Measurements from ENCODE around the gene RNF217. TPM values are rescaled to one million over a fixed set of nuclear protein-coding genes. Genes with fewer than 3 reads are reported as not detected.
"Not testable (repeated sequence)": the region's sequence is repeated elsewhere in the genome, so short reads cannot be mapped to it uniquely, and the experiment has no call there.

RNF217 gene
- total and polyA plus RNA-seq, 10 donors, result 0.89 to 17.1 (median 10.0) TPM

DNA sequence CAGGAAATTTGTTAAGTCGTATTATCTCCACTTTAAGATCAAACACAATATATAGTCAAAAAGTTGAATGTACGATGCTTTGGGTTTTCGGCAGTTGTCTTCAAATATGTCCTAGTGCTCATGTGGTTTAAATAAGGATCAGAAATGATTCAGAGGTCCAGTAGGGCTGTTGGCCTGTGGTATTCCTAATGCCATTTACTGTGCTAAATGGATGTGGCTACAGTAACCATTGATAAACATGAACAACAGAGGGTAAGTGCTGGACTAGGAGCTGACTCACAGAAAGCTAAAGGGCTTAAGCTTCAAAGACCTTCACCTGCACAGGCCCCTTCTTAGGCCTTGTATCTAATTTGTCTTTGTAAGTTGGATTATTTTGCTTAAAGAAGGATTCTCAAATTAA is 110.8 kb downstream of the RNF217 start:
- H3K4me3 ChIP-seq, result no peak overlapping the region
- no peak overlapping the region for H3K27ac ChIP-seq
- peaks cover 0 to 18% (median 0%) of the 10 kb centered on the region in 6 donors for H3K36me3 ChIP-seq
- no peaks in the 10 kb centered on the region for H3K9me3 ChIP-seq
- intact Hi-C loops (cut with DNase I; ENCODE audit: low total_unique reads), result no loop called here
- H3K27me3 ChIP-seq (replicated peaks in 1 of 7), result no peaks in the 10 kb centered on the region
- 91 to 100% (median 97%) methylated on average over 3 of the region's 3 CpGs for WGBS, 5 donors
- TF ChIP-seq POLR2A (IDR thresholded peaks at IDR 0.05) (no peak), POLR2AphosphoS5 (IDR thresholded peaks at IDR 0.05) (no peak)
- TF ChIP-seq, protein P1, sequence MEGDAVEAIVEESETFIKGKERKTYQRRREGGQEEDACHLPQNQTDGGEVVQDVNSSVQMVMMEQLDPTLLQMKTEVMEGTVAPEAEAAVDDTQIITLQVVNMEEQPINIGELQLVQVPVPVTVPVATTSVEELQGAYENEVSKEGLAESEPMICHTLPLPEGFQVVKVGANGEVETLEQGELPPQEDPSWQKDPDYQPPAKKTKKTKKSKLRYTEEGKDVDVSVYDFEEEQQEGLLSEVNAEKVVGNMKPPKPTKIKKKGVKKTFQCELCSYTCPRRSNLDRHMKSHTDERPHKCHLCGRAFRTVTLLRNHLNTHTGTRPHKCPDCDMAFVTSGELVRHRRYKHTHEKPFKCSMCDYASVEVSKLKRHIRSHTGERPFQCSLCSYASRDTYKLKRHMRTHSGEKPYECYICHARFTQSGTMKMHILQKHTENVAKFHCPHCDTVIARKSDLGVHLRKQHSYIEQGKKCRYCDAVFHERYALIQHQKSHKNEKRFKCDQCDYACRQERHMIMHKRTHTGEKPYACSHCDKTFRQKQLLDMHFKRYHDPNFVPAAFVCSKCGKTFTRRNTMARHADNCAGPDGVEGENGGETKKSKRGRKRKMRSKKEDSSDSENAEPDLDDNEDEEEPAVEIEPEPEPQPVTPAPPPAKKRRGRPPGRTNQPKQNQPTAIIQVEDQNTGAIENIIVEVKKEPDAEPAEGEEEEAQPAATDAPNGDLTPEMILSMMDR (IDR thresholded peaks at IDR 0.05 in 8 of 11, conservative IDR thresholded peaks at IDR 0.05 in 3 of 11), result no peak
- DNase-seq, result no peak
- H3K4me1 ChIP-seq, result no peaks in the 10 kb centered on the region

DNA sequence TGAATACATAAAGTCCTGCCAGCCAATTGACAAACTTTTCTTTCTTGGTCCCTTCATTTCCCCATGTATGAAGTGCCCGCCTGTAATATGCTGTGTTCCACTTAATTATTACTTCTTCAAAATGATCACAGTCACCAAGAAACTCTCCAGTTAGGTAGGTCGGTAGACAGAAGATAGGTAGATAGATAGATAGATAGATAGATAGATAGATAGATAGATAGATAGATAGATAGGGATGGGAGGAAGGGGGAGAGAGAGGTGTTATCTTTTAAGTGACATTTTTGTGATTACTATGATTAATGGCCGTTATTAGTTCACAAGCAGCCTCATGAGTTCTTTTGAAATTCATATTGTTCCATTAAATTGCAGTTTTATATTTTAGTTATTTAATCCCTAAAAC is 111.9 kb downstream of the RNF217 start:
- no peak for TF ChIP-seq POLR2AphosphoS5 (IDR thresholded peaks at IDR 0.05)
- TF ChIP-seq POLR2A (IDR thresholded peaks at IDR 0.05), result no peak
- TF ChIP-seq, protein P1 (IDR thresholded peaks at IDR 0.05 in 8 of 11, conservative IDR thresholded peaks at IDR 0.05 in 3 of 11), result no peak
- no peak for DNase-seq
- WGBS, 5 donors, result 92 to 98% (median 95%) methylated on average over 3 of the region's 3 CpGs
- Histone ChIP-seq H3K9me3 (no peaks in the 10 kb centered on the region), H3K36me3 (peaks cover 0 to 25% (median 0%) of the 10 kb centered on the region in 6 donors), H3K27me3 (replicated peaks in 1 of 7) (no peaks in the 10 kb centered on the region), H3K27ac (no peak overlapping the region), H3K4me1 (no peaks in the 10 kb centered on the region), H3K4me3 (no peak overlapping the region)
- intact Hi-C loops (cut with DNase I; ENCODE audit: low total_unique reads), result no loop called here

DNA sequence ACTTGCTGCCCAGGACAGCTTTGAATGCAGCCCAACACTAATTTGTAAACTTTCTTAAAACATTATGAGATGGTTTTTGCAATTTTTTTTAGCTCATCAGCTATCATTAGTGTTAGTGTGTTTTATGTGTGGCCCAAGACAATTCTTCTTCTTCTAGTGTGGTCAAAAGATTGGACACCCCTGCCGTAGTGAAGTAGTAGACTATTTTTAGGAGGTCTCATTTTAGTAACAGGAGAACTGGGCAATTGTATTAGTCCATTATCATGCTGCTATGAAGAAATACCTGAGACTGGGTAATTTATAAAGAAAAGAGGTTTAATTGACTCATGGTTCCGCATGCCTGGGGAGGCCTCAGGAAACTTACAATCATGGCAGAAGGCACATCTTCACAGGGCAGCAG is 112.8 kb downstream of the RNF217 start:
- H3K36me3 ChIP-seq, result peaks cover 0 to 25% (median 0%) of the 10 kb centered on the region in 6 donors
- DNase-seq; intact Hi-C loops (cut with DNase I; ENCODE audit: low total_unique reads); H3K27ac ChIP-seq; H3K9me3 ChIP-seq; H3K27me3 ChIP-seq (replicated peaks in 1 of 7); H3K4me1 ChIP-seq; H3K4me3 ChIP-seq: not testable (repeated sequence)
- 82 to 94% (median 90%) methylated on average over 2 of the region's 2 CpGs for WGBS, 5 donors

DNA sequence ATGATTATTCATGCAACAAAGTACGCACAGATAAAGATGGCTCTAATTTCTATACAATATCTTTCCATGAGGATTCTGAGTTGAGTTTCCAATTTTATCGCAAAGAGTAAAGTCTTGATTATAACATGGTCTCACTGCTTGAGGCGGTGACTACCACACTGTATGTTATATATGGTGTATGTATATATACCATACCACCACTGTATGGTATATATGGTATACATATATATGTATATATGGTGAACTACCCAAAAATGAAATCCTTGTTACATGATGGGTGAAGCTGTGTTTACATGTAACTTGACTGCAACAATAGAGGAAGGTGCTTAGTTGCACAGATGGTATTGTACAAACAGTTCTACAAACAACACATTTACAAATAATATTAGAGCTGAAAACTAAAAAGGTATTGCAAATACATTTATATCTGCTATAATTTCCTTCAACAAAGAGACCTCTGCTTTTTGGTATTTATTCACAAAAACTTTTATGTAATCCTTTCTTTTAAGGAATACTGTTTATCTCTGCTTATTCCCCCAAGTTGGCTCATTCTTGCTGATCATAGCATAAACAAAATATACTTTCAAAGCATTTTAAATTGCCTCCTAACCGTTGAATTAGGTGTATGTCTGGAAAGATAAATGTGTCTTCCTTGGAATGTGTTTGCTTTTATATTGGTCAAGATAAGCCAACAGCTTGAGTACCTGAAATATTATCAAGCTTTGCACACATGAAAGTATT is 113.7 kb downstream of the RNF217 start:
- 65 to 82% (median 76%) methylated on average over 4 of the region's 4 CpGs for WGBS, 5 donors
- TF ChIP-seq POLR2A (IDR thresholded peaks at IDR 0.05) (no peak), POLR2AphosphoS5 (IDR thresholded peaks at IDR 0.05) (no peak)
- TF ChIP-seq, protein P1 (IDR thresholded peaks at IDR 0.05 in 8 of 11, conservative IDR thresholded peaks at IDR 0.05 in 3 of 11), result no peak
- H3K9me3 ChIP-seq, result no peaks in the 10 kb centered on the region
- H3K27me3 ChIP-seq (replicated peaks in 1 of 7), result no peaks in the 10 kb centered on the region
- intact Hi-C loops (cut with DNase I; ENCODE audit: low total_unique reads), result no loop called here
- H3K27ac ChIP-seq, result no peak overlapping the region
- H3K4me3 ChIP-seq, result no peak overlapping the region
- peaks cover 0 to 25% (median 0%) of the 10 kb centered on the region in 6 donors for H3K36me3 ChIP-seq
- H3K4me1 ChIP-seq, result no peaks in the 10 kb centered on the region
- no peak for DNase-seq
